Prostate gland (tissue), 2 donors: ENCODE measurements around the gene MANF.

ENCODE experiments used
- CTCF ChIP-seq, 4 experiments: fragments of 200-600 bp in 2 of 4; fragments of 450-650 bp in 2 of 4; sonication (generic) in 2 of 4; IDR thresholded peaks; 1 replicate in 3 of 4; 2 replicates in 1 of 4; pipeline ENCODE4 v1.5.1; 2016 to 2019; ENCODE audit warnings: antibody characterized with exemption in 4 of 4, mild to moderate bottlenecking in 2 of 4, moderate library complexity in 2 of 4
- POLR2A ChIP-seq: fragments of 450-650 bp; IDR thresholded peaks from one replicate; pipeline ENCODE4 v1.6.1; 2016; ENCODE audit warnings: antibody characterized with exemption, mild to moderate bottlenecking
- POLR2AphosphoS5 ChIP-seq: sonication (generic); formaldehyde crosslinking; IDR thresholded peaks from one replicate; pipeline ENCODE4 v1.6.1; 2017; ENCODE audit warnings: antibody characterized with exemption

DNA sequence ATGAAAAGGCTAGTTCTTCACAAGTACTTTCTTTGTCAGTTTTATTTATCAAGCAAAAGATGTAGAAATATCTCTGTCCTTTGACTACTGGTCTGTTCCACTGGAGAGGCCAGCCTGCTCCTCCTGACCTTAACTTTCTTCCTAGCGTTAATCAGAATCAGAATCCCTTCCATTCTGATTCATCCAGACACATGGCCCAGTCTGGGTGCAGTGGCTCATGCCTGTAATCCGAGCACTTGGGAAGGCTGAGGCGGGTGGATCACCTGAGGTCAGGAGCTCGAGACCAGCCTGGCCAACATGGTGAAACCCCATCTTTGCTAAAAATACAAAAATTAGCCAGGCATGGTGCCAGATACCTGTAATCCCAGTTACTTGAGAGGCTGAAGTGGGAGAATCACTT is 32.0 kb upstream of the MANF start:
- TF ChIP-seq CTCF (IDR thresholded peaks at IDR 0.05): no peak
- TF ChIP-seq POLR2AphosphoS5: no peak
- no peak for TF ChIP-seq POLR2A
